Right ventricle myocardium inferior (tissue), 1 donor: ENCODE measurements around the gene RABGAP1L. TPM values are rescaled to one million over a fixed set of nuclear protein-coding genes. Genes with fewer than 3 reads are reported as not detected.
"Not testable (repeated sequence)": the region's sequence is repeated elsewhere in the genome, so short reads cannot be mapped to it uniquely, and the experiment has no call there.

Experiments
- ATAC-seq: fragments of 200-7000 bp; cut with Tn5 transposase; one replicate; pipeline ENCODE4 v1.9.1; 2020; ENCODE audit warnings: mild to moderate bottlenecking, moderate library complexity
- DNase-seq: peaks from one replicate; pipeline ENCODE4 v3.0.0; 2021; ENCODE audit errors: missing footprints
- intact Hi-C: fragments of 100-400 bp; cut with DNase I; formaldehyde crosslinking; loops from one replicate; pipeline ENCODE4 v1.11.0; 2022
- total RNA-seq: library from RNA; stranded (reverse); fragmentation: NEBNext Ultra II Directional; extraction: Animal tissue kit (Norgen Biotek cat#: 25700); gene quantifications from one replicate; pipeline ENCODE4 v1.2.1, GENCODE V29; 2021
- donor health status: DM: no; HTN: yes; CAD: no; lungs with severe emphysema.

Gene RABGAP1L
- total RNA-seq, 1 donor from 2014 or later = 61.4 TPM

DNA sequence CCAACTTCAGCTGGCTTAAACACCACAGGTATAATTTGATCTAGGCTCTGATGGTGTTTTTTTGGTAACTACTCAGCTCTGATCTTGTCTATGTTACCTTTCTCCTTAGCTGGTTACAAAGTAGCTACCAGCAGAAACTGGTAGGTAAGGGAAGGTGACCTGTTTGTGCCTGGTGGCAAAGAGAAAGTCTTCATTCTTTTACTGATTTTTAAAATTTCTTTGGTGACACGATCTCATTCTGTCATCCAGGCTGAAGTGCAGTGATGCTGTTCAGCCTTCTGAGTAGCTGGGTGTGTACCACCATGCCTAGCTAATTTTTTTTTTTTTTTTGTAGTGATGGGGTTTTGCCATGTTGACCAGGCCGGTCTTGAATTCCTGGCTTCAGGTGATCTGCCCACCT lies 62.4 kb downstream of the RABGAP1L start:
- intact Hi-C loops = no loop called here
- DNase-seq (no peak), ATAC-seq (no peak)

DNA sequence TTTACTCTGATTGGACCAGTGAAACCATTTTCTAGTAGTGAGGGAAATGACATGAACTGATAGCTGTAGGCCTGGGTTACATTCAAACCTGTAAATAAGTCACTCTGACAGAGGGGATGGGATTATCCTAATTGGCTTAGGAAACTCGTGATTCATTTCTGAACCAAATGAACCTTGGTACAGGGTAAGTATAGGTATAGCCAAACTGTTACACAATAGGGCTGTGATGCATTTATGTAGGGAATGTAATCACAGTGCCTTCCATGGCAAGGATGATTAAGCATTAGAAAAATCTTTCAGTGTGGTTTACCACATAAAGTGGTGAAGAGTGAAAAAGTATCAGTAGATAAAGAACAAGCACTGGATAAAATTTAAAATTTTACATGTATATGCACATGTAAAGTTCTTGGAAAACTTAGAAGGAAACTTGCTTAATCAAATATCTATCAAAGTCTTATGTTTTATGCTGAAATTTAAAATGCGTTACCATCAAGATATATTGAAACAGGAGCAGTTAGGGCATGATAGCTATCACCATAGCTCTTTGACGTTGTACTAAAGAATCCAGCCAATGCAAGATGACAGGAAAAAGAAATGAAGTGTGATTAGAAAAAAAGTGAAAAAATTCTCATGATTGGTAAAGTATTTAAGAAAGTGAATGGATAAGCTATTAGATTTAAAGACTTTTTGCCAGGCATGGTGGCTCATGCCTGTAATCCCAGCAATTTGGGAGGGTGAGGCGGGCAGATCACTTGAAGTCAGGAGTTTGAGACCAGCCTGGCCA lies 63.0 kb downstream of the RABGAP1L start:
- intact Hi-C loops = no loop called here
- no peak for ATAC-seq

DNA sequence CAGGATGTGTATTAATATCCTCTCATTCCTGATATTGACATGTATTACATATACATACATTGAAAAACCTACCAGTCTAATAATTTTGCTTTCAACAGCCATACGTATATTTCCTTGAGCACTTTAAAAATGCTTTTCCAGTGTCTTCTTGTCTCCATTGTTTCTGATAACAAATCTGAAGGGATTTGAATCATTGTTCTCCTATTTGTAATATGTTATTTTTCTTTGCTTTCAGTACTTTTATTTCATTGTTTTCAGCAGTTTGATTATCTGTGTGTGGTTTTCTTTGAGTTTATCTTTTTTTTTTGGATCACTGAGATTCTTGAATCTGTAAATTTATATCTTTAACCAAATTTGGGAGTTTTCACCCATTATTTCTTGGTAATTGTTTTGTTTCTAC lies 65.3 kb downstream of the RABGAP1L start:
- ATAC-seq = no peak
- intact Hi-C loops = no loop called here
- DNase-seq = no peak

More for the DNA sequence above, 63.0 kb downstream of the RABGAP1L start:
- DNase-seq = no peak

DNA sequence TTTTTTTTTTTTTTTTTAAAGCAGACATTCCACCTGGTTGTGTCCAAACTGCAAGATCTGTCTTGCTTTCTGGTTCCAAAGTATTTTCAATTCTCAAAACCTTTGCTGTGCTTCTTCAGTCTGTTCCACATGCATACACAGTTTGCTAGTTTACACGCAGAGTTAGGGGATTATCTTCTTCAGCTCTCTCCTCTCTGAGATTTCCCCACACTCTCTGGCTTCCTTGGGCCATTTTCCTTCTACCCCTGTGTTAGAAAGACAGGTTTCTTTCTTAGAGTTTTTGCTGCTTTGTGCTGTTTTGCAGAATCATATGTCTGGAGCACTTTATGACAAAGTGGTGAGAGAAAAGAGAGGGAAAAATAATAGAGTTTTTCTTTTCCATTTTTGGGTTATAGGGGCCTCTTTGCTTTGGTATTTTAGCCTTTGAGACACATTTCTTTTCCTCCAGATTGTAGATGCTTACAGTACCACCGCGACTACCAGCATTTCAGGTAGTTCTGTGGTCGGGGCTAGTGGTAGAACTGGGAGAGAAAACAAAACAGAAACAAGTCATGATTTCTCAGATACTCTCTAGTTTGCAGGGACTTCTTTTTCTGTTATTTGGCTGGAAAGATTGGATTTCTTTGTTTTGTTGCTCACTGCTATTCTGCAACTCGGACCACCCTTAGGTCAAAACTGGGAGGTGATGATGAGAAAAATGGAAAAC lies 66.3 kb downstream of the RABGAP1L start:
- no peak for DNase-seq
- intact Hi-C loops = no loop called here
- ATAC-seq = no peak

DNA sequence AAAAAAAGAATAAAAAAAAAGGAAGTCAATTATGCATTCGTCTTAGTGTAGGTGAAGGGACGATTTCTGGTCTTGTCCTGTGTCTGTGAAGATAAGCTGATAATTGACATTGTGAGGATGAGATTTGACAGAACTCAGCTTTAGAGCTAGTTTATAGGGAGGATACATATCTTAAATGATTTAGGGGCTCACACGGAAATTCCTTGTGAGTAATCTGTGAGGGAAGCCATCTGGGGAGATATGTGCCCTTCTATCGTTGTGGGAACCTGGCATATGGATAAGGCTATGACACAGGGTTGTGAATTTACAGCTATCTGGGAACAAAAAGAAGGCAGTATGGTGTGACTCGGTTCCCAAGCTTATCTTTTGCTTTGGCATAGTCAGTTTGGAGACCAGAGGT lies 71.1 kb downstream of the RABGAP1L start:
- intact Hi-C loops = no loop called here
- no peak for ATAC-seq
- DNase-seq = no peak

DNA sequence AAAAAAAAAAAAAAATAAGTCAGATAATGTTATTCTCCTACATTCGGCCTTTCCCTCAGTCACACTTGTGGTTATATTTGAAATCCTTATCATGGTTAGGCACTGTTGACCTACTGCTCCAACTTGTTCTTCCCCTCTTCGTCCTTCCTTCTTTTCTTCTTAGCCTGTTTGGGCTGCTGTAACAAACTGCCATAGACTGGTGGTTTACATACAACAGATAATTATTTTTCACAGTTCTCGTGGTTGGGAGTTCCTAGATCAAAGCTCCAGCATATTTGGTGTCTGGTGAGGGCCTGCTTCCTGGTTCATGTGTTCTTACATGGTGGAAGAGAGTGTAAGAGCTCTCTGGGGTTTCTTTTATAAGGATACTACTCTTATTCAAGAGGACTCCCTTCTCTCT lies 73.4 kb downstream of the RABGAP1L start:
- ATAC-seq = no peak
- intact Hi-C loops = no loop called here
- no peak for DNase-seq

DNA sequence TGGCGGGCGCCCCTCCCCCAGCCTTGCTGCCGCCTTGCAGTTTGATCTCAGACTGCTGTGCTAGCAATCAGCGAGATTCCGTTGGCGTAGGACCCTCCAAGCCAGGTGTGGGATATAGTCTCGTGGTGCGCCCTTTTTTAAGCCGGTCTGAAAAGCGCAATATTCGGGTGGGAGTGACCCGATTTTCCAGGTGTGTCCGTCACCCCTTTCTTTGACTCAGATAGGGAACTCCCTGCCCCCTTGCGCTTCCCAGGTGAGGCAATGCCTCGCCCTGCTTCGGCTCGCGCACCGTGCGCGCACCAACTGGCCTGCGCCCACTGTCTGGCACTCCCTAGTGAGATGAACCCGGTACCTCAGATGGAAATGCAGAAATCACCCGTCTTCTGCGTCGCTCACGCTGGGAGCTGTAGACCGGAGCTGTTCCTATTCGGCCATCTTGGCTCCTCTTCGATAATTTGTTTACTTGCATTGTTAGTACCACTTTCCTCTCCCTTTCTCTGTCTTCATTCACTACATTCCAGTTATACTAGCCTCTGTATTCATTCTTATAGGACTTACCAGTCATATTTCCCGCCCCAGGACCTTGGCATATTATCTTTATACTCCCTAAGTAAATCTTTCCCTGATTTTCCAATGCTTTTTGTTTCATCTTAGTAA lies 79.7 kb downstream of the RABGAP1L start:
- intact Hi-C loops, ATAC-seq, DNase-seq: not testable (repeated sequence)

DNA sequence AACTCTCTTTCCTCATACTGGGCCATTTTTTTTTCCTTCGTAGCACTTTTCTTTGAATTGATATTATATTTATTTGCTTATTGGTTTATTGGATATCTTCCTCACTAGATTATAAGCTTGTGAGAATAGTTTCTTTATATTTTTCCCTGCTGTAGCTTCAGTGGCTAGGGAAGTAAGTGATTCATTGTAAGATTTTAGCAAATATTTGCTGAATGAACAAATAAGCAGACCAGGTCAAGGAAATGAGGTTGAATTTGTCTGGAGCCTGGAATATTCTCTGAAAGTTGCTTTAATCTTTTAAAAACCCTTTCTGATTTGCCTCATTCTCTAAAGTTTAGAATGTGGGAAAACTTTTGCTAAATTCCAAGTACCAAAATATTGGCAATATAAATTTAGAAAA lies 80.2 kb downstream of the RABGAP1L start:
- no peak for DNase-seq
- intact Hi-C loops = no loop called here
- ATAC-seq = no peak

DNA sequence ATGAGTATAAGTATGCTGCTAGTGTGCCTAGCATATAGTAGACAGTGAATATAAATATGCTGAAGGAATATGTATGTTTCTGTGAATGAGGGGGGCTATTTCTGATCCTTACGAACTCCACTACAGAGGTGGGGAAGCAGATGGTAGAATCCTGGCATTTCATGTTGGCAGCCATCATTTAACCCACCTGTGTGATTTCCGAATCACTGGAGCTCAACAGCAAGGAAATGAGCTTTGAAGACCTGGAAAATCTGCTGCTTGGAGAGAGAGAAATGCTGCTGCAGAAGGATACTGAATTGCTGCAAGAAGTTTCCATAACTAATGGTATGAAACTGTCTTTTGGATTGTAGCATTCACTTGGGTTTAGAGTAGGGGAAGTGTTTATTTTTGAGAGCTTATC lies 83.5 kb downstream of the RABGAP1L start:
- no peak for ATAC-seq
- intact Hi-C loops = no loop called here

DNA sequence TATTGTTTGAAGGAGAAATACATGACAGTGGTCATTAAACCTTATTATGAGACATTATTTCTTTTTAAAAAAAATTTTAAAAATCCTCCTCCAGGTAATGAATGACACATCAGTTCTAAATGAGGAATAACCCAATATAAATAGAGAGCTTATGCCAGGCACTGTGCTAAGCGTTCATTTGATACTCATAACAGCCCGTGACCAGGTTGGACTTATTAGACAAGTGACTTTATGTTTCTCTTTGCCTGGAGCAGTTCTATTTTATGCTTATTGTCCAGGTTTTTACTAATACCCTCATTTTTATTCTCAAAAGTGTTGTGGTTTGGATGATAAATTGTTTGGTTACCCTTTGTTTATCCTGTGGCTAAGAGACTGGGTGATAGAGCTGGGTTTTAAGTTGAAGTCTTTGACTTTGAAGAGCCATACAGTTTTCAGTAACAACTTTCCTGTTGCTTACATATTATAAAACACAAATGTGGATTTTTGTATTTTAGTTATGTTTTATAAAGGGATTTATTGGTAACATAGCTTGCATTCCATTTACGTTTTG lies 84.2 kb downstream of the RABGAP1L start:
- intact Hi-C loops = no loop called here
- ATAC-seq = no peak
- no peak for DNase-seq

More for the DNA sequence above, 83.5 kb downstream of the RABGAP1L start:
- DNase-seq = no peak

DNA sequence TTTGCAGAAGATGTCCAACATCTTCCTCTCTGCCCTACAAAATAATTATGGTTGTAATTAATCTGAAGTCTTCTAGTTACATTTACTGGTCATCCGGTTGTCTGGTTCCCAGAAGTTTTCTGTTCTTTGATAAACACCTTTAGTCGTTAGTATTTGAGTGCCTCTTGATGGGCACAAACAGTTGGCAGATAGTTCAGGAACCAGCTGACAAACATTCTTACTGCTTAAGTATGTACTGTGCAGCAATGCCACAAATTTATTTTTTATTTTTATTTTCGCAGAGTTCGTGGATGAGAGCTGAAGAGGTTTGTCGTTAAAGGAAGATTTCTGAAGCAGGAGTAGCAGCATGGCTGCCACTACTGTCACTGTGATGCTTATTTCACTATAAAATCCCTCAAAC lies 84.7 kb downstream of the RABGAP1L start:
- intact Hi-C loops = no loop called here

DNA sequence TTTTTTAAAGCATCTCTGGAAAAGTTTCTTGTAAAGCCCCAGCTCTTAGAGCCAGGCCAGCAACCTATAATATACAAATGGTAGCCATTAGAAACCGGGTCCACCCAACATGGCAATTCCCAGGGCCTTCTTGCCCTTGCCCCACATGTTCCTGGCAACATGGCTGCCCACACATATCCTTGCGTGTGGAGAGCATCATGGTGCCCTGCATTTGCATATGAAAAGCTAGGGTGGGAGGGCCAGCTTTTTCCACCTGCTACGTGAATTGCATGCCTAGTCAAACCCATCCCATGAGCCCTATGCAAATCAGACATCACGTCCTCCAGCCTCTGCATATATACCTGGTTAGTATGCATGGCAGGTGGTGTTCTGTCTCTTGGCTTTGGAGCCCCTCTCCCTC lies 88.2 kb downstream of the RABGAP1L start:
- intact Hi-C loops = loop anchor here (2.0 kb wide), 1 partner anchor 15 kb away; no protein-coding TSS in a partner anchor
- no peak for DNase-seq
- no peak for ATAC-seq

More for the DNA sequence above, 84.7 kb downstream of the RABGAP1L start:
- ATAC-seq (no peak), DNase-seq (no peak)

DNA sequence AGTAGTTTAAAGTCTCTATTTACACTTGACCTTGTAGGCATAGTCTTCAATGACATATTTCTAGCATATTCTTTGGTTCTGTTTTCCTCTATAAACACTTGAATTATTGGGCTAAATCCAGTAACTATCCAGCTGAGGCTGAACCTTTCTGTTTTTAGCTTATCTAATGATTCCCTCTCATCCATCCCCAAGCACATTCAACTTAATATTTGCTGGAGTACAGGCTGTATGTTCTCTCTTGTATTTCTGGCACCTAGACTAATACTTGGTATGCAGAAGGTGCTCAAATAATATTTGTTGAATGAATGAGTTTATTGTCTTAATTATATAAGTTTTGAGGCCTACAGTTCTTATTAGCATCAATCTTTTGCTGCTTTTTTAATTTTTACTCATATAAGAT lies 88.7 kb downstream of the RABGAP1L start:
- ATAC-seq (no peak), DNase-seq (no peak)
- intact Hi-C loops = no loop called here

DNA sequence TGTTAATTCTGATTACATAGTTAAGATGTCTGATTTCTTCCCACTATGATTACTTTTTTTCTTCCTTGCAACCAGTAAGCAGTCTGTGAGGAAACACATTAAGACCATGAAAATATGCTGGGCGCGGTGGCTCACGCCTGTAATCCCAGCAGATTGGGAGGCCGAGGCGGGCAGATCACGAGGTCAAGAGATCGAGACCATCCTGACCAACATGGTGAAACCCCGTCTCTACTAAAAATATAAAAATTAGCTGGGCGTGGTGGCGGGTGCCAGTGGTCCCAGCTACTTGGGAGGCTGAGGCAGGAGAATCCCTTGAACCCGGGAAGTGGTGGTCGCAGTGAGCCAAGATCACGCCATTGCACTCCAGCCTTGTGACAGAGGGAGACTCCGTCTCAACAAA lies 97.1 kb downstream of the RABGAP1L start:
- intact Hi-C loops = loop anchor here (10.0 kb wide), 1 partner anchor 728 kb away; no protein-coding TSS in a partner anchor
- ATAC-seq, DNase-seq: not testable (repeated sequence)

DNA sequence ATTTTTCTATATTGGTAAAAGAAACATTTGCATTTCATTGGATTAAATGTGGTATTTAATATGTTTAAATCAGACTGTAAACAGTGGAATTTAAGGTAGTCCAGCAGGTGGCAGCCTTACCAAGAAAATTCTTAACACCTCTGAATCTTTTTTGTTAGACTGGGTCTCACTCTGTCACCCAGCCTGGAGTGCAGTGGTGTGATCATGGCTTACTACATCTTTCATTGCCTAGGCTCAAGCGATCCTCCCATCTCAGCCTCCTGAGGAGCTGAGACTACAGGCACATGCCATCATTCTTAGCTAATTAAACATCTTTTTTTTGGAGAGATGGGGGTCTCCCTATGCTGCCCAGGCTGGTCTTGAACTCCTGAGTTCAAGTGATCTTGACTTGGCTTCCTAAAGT lies 98.8 kb downstream of the RABGAP1L start:
- DNase-seq = no peak
- intact Hi-C loops = loop anchor here (10.0 kb wide), 1 partner anchor 727 kb away; no protein-coding TSS in a partner anchor
- ATAC-seq = no peak

DNA sequence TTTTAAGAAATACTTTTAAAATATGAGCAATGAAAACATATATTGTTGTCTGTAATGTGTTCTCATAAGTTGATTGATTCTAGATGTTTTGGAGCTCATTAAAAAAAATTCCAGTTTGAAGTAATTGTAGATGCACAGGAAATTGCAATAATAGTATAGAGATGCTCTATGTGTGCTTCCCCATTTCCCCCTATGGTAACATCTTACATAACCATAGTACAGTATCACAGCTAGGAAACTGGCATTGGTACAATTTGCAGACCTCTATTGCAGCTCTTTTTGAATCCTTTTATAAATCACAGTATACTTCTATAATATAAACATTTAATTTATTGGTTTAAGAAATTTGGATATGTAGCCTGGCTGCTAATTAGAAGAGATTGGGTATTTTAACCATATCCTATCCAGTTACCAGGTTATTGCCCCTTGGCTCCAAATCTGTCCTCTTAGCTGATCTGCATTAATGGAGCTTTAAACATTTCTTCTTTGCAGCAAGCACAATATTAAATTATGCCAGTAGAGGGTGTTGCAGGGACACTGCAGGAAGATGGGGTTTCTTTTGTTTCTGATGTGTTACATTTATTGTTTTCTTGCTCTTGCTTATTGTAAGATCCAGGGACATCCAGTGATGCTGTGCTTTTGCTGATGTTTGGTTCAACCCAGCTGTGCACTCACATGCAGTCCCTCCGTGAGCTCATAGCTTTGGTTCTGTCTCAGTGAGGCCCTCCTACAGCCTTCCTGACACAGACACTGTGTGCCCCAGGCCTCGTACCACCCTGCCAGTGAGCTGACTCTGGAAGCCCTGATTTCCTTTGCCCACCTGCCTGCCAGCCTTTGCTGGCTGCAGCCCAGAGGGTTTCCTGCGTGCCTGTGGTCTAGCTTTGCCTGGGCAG lies 103.3 kb downstream of the RABGAP1L start:
- intact Hi-C loops = loop anchor here (2.0 to 5.0 kb wide), 3 partner anchors 16 to 482 kb away; no protein-coding TSS in a partner anchor
- ATAC-seq = peak; percentile 60

DNA sequence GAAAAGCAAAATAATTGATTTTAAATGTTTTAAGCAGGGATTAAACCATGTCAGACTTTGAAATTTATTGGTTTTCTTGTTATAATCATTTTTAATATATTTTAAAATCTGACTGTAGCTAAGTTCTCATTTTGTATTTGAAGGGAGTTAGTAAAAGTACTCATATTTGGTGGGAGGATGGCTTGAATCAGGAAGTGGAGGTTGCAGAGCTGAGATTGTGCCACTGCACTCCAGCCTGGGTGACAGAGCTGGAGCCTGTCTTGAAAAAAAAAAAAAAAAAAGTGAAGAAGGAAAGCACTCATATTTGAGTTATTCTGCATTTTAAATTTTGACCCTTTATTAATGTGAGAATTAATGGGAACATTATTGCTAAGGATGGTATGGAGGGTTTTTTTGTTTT lies 106.0 kb downstream of the RABGAP1L start:
- intact Hi-C loops = no loop called here
- ATAC-seq (no peak), DNase-seq (no peak)

More for the DNA sequence above, 103.3 kb downstream of the RABGAP1L start:
- DNase-seq = no peak

DNA sequence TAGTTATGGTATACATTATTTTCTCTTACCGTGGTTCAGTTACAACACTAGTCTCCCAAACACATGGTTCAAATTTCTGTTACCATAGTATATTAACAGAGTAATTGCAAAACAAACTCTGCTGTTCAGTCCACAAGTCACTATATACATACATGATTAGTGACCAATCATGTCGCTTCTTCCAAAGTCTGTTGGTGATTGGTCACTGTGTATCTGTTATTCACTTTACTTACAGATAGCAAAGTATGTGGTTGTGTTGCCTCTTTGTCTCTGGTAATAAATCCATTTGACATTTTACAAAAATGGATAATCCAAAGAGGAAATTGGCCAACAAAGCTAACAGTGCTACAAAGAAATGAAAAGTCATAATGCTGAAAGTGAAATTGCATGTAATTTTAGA lies 107.2 kb downstream of the RABGAP1L start:
- no peak for ATAC-seq
- intact Hi-C loops = no loop called here
- no peak for DNase-seq
